ENCODE measurements around the gene PRKD1.
"Not testable (repeated sequence)": the region's sequence is repeated elsewhere in the genome, so short reads cannot be mapped to it uniquely, and the experiment has no call there.

The PRKD1 gene

GRCh38 chr14:29782041-29782440 lies 145.6 kb downstream of the PRKD1 start:
- no peaks in the 10 kb centered on the region for H3K4me1 Mint-ChIP-seq (ENCODE audit: low read depth)
- H3K27me3 Mint-ChIP-seq (ENCODE audit: low read depth), result no peaks in the 10 kb centered on the region
- no peak for DNase-seq (ENCODE audit: low spot score)
- peaks cover 55% of the 10 kb centered on the region for H3K9me3 Mint-ChIP-seq
- no peak overlapping the region for H3K27ac Mint-ChIP-seq
- no peaks in the 10 kb centered on the region for H3K36me3 Mint-ChIP-seq (ENCODE audit: low read depth)
- no peak overlapping the region for H3K4me3 Mint-ChIP-seq

DNA sequence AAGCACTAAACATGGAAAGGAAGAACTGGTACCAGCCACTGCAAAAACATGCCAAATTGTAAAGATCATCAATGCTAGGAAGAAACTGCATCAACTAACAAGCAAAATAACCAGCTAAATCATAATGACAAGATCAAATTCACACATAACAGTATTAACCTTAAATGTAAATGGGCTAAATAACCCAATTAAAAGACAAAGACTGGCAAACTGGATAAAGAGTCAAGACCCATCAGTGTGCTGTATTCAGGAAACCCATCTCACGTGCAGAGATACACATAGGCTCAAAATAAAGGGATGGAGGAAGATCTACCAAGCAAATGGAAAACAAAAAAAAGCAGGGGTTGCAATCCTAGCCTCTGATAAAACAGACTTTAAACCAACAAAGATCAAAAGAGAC lies 150.5 kb downstream of the PRKD1 start:
- H3K9me3 Mint-ChIP-seq, result peaks cover 53% of the 10 kb centered on the region
- H3K27ac Mint-ChIP-seq; H3K4me3 Mint-ChIP-seq; DNase-seq (ENCODE audit: low spot score); H3K36me3 Mint-ChIP-seq (ENCODE audit: low read depth); H3K4me1 Mint-ChIP-seq (ENCODE audit: low read depth); H3K27me3 Mint-ChIP-seq (ENCODE audit: low read depth): not testable (repeated sequence)

DNA sequence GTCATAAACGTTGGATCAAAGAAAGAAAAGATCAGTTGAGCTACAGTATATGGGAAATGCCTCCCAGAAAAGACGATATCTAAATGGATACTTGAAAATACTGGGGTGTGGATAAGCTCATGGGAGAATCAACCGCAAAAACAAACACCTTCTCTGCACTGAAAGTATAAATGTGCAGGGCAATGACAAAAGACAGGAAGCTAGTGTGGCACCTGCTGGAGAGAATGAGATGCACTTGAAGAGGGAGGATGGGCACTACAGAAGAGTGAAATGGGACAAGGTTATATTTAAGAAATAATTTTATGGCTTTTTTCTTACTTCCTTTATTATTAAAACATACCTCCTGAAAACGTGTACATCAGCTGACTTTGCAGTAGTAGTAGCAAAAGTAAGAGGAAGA lies 153.7 kb downstream of the PRKD1 start:
- Mint-ChIP-seq H3K27me3 (ENCODE audit: low read depth) (no peaks in the 10 kb centered on the region), H3K36me3 (ENCODE audit: low read depth) (no peaks in the 10 kb centered on the region), H3K27ac (no peak overlapping the region), H3K4me1 (ENCODE audit: low read depth) (no peaks in the 10 kb centered on the region), H3K4me3 (no peak overlapping the region), H3K9me3 (peaks cover 64% of the 10 kb centered on the region)
- DNase-seq (ENCODE audit: low spot score), result no peak

- Mint-ChIP-seq H3K4me3 (no peak overlapping the region), H3K27me3 (ENCODE audit: low read depth) (no peaks in the 10 kb centered on the region), H3K27ac (no peak overlapping the region), H3K9me3 (peaks cover 24% of the 10 kb centered on the region), H3K4me1 (ENCODE audit: low read depth) (no peaks in the 10 kb centered on the region), H3K36me3 (ENCODE audit: low read depth) (no peaks in the 10 kb centered on the region)
- DNase-seq (ENCODE audit: low spot score), result no peak
These were observed 164.2 kb downstream of the PRKD1 start for GRCh38 chr14:29763342-29763858.

DNA sequence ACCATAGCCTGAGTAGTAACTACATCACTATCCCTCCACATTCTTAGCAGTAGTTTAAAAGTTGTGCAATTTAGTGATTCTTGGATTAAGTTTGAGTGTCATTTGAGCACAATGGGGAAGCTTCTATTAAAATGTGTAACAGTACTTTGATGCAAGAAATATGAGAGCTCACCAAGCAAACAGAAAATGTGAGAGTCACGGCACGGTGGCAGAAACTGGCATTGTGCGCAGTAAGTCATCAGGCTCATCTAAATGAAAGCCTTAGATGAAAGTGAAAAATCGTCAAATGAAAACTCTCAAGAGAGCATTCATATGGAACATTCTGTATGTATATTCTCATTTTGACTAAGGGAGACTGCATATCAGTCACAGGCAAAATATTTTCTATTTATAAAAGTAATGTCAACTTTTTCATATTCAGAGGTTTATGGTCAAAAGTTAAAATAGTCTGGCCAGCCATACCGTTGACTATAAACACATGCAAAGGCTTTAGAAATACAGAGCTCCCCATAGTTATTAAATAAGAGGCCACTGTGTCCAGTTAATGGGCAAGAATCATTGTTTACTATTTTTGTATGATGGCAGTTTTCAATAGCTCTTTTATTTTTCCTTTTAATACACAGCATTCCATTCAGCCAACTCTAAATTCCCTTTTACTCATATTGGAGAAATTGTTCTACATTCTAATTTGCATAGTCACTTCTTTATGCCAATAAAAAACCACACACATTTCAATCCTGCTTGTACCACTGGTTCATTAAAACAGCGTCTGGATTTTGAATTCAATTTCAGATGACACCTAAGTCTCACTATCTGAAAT lies 167.9 kb downstream of the PRKD1 start:
- Mint-ChIP-seq H3K4me3 (no peak overlapping the region), H3K36me3 (ENCODE audit: low read depth) (no peaks in the 10 kb centered on the region), H3K9me3 (peaks cover 26% of the 10 kb centered on the region), H3K4me1 (ENCODE audit: low read depth) (no peaks in the 10 kb centered on the region), H3K27ac (no peak overlapping the region), H3K27me3 (ENCODE audit: low read depth) (no peaks in the 10 kb centered on the region)
- DNase-seq (ENCODE audit: low spot score), result no peak

- H3K4me1 Mint-ChIP-seq (ENCODE audit: low read depth), result no peaks in the 10 kb centered on the region
- H3K9me3 Mint-ChIP-seq, result peaks cover 26% of the 10 kb centered on the region
- no peak overlapping the region for H3K27ac Mint-ChIP-seq
- H3K4me3 Mint-ChIP-seq, result no peak overlapping the region
- no peak for DNase-seq (ENCODE audit: low spot score)
- no peaks in the 10 kb centered on the region for H3K27me3 Mint-ChIP-seq (ENCODE audit: low read depth)
- no peaks in the 10 kb centered on the region for H3K36me3 Mint-ChIP-seq (ENCODE audit: low read depth)
These were observed 169.9 kb downstream of the PRKD1 start for GRCh38 chr14:29757711-29758233.

DNA sequence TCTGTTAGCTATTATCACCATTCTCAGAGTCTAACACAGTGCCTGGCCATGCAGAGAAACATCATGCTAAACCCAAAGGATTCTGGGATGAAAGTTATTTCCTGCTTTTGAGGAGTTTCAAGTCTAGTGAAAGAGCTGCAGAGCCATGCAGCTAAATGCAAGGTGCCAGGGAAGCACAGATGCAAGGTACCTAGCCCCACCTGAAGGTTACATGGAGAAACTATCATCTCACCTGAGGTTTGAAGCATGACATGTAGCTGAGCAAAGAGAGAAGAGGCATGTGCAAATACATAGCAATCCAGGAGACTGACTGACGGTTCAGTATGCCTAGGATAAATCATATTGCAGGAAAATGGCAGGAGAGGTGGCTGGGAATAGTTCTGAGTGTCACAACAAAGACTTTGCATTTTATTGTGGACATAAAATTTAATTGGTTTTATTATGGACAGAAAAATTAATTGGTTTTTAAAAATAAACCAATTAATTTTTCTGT lies 170.4 kb downstream of the PRKD1 start:
- Mint-ChIP-seq H3K9me3 (peaks cover 26% of the 10 kb centered on the region), H3K36me3 (ENCODE audit: low read depth) (no peaks in the 10 kb centered on the region), H3K4me3 (no peak overlapping the region), H3K27ac (no peak overlapping the region), H3K4me1 (ENCODE audit: low read depth) (no peaks in the 10 kb centered on the region), H3K27me3 (ENCODE audit: low read depth) (no peaks in the 10 kb centered on the region)
- no peak for DNase-seq (ENCODE audit: low spot score)

DNA sequence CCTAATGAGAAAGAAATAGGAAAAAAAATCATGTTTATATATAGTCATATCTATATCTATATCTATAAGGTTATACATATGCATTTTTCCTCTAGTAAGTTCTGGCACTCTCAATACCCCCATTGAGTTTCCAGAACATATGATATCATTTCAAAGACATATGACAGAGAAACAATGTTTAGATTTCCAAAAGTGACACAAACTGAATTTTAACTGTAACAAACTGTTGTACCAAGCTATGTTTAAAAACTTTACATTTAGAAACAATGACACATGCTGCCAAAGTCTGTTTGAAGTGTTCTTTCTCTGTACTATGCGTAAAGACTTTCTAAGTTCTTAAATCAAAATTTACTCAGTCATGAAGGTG lies 171.6 kb downstream of the PRKD1 start:
- H3K4me3 Mint-ChIP-seq, result no peak overlapping the region
- no peak overlapping the region for H3K27ac Mint-ChIP-seq
- peaks cover 34% of the 10 kb centered on the region for H3K9me3 Mint-ChIP-seq
- no peak for DNase-seq (ENCODE audit: low spot score)
- no peaks in the 10 kb centered on the region for H3K36me3 Mint-ChIP-seq (ENCODE audit: low read depth)
- no peaks in the 10 kb centered on the region for H3K27me3 Mint-ChIP-seq (ENCODE audit: low read depth)
- H3K4me1 Mint-ChIP-seq (ENCODE audit: low read depth), result no peaks in the 10 kb centered on the region

- no peaks in the 10 kb centered on the region for H3K4me1 Mint-ChIP-seq (ENCODE audit: low read depth)
- DNase-seq (ENCODE audit: low spot score), result no peak
- H3K4me3 Mint-ChIP-seq, result no peak overlapping the region
- H3K27ac Mint-ChIP-seq, result no peak overlapping the region
- H3K9me3 Mint-ChIP-seq, result peaks cover 39% of the 10 kb centered on the region
- H3K27me3 Mint-ChIP-seq (ENCODE audit: low read depth), result no peaks in the 10 kb centered on the region
- no peaks in the 10 kb centered on the region for H3K36me3 Mint-ChIP-seq (ENCODE audit: low read depth)
These were observed 172.2 kb downstream of the PRKD1 start for GRCh38 chr14:29755311-29756018.

GRCh38 chr14:29754134-29754533 lies 173.5 kb downstream of the PRKD1 start:
- H3K4me1 Mint-ChIP-seq (ENCODE audit: low read depth), result no peaks in the 10 kb centered on the region
- H3K9me3 Mint-ChIP-seq, result peaks cover 36% of the 10 kb centered on the region
- H3K4me3 Mint-ChIP-seq, result no peak overlapping the region
- H3K36me3 Mint-ChIP-seq (ENCODE audit: low read depth), result no peaks in the 10 kb centered on the region
- H3K27me3 Mint-ChIP-seq (ENCODE audit: low read depth), result no peaks in the 10 kb centered on the region
- no peak for DNase-seq (ENCODE audit: low spot score)
- no peak overlapping the region for H3K27ac Mint-ChIP-seq

DNA sequence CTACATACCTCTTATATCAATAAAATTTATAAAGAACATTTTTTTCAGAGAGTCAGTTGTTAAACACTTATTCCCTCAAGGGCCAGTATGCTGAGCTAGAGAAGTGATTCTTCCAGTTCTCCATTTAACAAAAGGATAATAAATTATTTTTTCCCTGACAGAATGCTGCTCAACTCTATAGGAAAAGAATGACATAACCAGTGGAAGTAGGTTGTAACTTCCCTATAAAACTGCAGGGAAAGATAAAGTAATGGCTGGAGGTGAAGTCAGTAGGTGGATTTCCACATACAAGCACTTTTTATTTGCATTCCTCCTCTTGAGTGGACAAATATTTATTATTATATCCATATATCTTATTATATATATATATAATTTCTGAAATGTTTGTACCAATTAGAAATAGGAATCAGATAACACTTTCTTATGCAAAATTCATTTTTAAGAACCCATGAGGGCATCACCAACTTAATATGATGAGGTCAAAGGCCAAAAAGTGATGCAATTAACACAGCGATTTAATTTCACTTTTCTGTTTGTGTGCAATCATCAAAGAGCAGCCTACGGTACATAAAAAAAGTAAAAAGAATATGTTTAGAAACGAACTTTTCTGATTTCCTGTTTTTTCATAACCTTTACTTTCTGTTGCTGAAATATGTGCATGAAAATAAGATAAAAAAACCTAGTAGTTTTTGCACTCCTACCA lies 175.3 kb downstream of the PRKD1 start:
- H3K27me3 Mint-ChIP-seq (ENCODE audit: low read depth), result no peaks in the 10 kb centered on the region
- DNase-seq (ENCODE audit: low spot score), result no peak
- no peak overlapping the region for H3K27ac Mint-ChIP-seq
- no peaks in the 10 kb centered on the region for H3K4me1 Mint-ChIP-seq (ENCODE audit: low read depth)
- no peaks in the 10 kb centered on the region for H3K36me3 Mint-ChIP-seq (ENCODE audit: low read depth)
- no peak overlapping the region for H3K4me3 Mint-ChIP-seq
- peaks cover 29% of the 10 kb centered on the region for H3K9me3 Mint-ChIP-seq

- Mint-ChIP-seq H3K4me1 (ENCODE audit: low read depth) (no peaks in the 10 kb centered on the region), H3K27me3 (ENCODE audit: low read depth) (no peaks in the 10 kb centered on the region), H3K4me3 (no peak overlapping the region), H3K36me3 (ENCODE audit: low read depth) (no peaks in the 10 kb centered on the region), H3K9me3 (peaks cover 28% of the 10 kb centered on the region), H3K27ac (no peak overlapping the region)
- no peak for DNase-seq (ENCODE audit: low spot score)
These were observed 177.8 kb downstream of the PRKD1 start for GRCh38 chr14:29749829-29750228.

DNA sequence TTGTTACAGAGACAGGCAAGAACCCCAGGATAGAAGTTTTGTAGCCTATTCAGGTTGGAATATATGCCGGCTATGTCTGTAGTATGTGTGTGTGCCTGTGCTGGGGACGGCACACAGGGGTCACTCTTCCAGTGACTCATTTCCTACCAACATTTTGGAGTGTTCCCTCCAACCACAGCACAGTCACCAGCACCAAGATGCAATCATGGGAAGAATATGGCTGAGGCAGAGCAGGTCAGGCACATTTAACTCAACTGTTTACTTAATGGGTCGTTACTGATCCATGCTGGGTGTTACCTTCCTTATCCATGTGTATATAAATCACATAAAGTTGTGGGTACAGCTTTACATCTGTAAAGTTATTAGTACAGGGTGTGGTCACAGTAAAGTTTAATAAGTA lies 178.3 kb downstream of the PRKD1 start:
- Mint-ChIP-seq H3K4me3 (no peak overlapping the region), H3K36me3 (ENCODE audit: low read depth) (no peaks in the 10 kb centered on the region), H3K9me3 (peaks cover 30% of the 10 kb centered on the region), H3K4me1 (ENCODE audit: low read depth) (no peaks in the 10 kb centered on the region), H3K27ac (no peak overlapping the region), H3K27me3 (ENCODE audit: low read depth) (no peaks in the 10 kb centered on the region)
- no peak for DNase-seq (ENCODE audit: low spot score)

GRCh38 chr14:29745863-29746262 lies 181.8 kb downstream of the PRKD1 start:
- Mint-ChIP-seq H3K27ac (no peak overlapping the region), H3K4me1 (ENCODE audit: low read depth) (no peaks in the 10 kb centered on the region), H3K9me3 (peaks cover 29% of the 10 kb centered on the region), H3K36me3 (ENCODE audit: low read depth) (no peaks in the 10 kb centered on the region), H3K27me3 (ENCODE audit: low read depth) (no peaks in the 10 kb centered on the region), H3K4me3 (no peak overlapping the region)
- DNase-seq (ENCODE audit: low spot score), result no peak
